Cerebellar nuclear complex (tissue), 1 donor: ENCODE results near the gene PAWR.
"Not testable (repeated sequence)": the region's sequence is repeated elsewhere in the genome, so short reads cannot be mapped to it uniquely, and the experiment has no call there.

Source experiments
- DNase-seq, 2 experiments: peaks; one replicate each; lab custom pipeline; 2025; lab: John Stamatoyannopoulos, UW

PAWR gene

DNA sequence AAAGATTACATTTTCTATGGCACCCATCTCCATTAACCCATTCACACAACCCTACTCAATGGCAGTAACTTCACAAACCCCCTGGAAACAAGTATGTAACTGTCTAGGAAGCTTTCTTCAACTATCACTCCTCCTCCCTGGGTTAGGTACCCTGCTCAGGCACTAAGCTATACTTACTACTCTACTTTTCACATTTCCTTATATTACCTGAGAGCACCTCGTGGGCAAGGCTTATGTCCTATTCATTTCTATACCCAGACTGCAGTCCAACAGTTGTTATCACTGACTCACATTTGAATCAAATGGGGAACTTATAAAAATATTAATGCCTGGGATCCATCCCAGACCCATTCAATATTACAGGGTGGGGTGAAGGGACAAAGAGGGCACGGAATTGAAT, 4.6 kb downstream of the PAWR start:
- DNase-seq = no peak

GRCh38 chr12:79685068-79685467, 5.7 kb downstream of the PAWR start:
- no peak for DNase-seq

DNA sequence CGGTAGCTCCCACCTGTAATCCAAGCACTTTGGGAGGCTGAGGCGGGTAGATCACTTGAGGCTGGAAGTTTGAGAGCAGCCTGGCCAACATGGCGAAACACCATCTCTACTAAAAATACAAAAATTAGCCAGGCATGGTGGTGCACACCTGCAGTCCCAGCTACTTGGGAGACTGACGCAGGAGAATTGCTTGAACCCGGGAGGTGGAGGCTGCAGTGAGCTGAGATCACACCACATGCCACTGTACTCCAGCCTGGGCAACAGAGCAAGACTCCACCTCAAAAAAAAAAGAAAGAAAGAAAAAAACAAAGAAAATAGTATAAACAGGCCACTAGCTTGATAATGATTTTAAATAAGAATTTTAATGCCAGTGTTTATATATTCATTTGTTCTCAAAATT, 6.4 kb downstream of the PAWR start:
- not testable (repeated sequence) for DNase-seq

- no peak for DNase-seq
These were observed 8.2 kb downstream of the PAWR start for GRCh38 chr12:79682593-79682992.

GRCh38 chr12:79681008-79681590, 9.7 kb downstream of the PAWR start:
- DNase-seq = no peak

DNA sequence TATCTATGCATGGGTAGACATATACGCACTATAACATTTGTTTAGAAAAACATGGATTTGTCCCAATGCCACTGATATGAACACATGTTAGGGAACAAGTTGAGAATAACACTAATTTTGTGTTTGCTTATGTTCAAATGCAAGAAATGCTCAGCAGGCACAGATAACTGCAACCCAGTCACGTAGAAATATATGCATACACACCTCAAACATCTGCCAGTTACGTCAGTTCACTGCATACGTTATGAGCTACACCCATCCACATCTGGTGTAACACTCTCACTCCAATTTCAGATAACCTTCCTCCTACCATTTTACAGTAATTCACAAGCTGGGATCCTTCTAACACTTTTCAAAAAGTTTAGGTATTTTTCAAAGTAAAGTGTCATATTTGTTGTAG, 10.7 kb downstream of the PAWR start:
- DNase-seq = no peak

- no peak for DNase-seq
These were observed 12.5 kb downstream of the PAWR start for GRCh38 chr12:79678306-79678705.

DNA sequence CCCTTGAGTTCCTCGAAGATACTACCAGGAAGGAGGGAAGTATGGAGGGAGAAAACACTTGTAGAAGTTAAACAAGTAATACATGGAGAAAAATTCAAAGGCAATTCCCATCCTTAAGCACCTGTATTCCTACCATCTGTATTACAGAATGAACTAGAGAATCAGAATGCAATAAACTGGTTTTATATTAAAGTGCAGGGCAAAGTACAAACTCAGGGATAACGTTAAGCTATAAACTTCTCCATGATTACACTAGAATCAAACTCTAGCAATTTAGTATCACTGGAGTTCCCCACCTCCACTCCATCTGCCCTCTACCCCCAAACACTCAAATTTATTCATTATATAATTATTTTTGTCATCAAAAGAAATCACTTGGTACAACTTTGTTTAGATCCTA, 13.1 kb downstream of the PAWR start:
- DNase-seq = no peak

DNA sequence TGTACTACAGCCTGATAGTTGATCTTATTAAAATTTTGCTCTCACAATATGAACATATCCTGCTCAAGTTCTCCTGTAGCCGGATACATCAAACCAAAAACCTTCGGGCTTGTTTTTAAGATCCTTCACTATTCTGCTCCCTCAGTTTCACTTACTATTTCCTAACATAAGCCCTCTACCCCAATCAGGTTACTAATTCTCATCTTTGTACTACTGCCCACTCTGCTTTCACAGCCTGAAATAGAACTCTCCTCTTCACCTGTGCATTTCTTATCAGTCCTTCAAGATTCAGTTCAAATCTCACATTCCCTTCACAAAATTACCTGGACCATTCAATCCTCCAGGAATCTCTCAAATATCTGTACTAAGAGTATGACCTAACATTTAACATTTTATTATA, 14.2 kb downstream of the PAWR start:
- DNase-seq = no peak

DNA sequence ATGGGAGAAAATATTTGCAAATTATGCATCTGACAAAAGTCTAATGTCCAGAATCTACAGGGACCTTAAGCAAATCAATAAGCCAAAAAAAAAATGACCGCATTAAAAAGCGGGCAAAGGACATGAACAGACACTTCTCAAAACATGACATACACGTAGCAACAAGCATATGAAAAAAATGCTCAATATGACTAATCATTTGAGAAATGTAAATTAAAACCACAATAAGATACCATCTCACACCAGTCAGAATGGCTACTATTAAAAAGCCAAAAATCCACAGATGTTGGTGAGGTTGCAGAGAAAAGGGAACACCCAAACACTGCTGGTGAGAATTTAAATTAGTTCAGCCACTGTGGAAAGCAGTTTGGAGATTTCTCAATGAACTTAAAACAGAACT, 16.1 kb downstream of the PAWR start:
- DNase-seq = no peak

DNA sequence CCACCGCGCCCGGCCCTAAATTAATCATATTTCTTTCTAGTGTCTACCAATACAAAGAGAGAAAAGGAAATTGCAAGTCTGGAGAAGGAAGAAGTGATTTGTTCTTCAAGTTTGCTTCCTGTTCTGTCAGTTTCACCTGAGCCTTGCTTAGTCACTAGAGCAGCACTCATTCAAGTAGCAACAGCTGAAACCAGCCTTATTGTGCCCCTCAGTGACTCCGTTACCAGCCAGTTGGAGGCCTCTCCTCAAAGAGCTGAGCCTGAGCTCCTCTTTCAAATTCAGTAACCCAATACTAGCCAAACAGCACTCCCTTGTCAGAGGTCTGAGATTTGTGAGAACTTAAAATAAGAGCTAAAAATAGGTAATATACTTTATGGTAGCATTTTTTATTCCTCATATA, 17.4 kb downstream of the PAWR start:
- DNase-seq = no peak

DNA sequence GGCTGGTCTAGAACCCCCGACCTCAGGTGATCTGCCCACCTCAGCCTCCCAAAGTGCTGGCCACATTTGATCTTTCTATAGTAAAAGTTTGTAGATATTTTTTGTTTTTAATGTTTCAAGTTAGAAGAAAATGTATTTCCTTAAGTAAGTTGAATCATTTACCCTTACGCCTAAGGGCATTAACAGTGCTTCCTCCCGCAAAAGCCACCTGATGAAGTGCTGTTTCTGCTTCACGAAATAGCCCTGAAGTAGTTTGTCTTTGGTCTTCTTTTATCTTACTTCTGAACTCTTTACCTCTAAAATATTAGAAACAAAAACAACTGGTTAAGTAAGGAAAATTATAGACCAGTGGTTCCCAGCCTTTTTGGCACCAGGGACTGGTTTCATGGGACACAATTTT, 22.7 kb downstream of the PAWR start:
- DNase-seq = no peak

DNA sequence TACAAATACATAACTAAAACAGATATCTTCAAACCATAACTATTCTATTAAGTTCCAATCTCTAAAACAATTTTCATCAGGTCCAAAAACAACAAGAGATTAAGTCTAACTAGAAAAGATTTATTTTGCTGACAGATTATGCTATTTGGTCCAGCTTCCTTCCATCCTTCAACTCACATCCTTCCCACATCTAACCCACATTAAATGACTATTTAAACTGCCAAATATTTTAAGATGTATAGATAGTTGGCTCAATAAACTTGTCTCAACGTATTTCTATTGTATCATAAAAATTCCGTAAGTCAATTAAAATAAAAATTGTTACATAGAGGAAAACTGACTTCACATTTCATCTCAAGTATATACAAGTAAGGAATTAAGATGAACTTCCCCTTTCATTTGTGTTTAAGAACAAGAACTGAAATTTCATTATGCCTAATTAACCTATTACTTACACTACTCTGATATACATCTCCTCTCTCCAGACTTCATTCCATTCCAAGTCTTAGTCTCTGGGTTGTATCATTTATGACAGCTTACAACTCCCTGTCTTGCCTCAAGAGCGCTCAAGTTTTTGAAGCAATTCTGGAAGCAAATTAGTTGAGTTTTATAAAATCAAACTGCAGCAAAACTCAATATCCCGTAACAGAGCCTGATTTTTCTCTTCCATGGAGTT, 25.4 kb downstream of the PAWR start:
- DNase-seq = no peak

- DNase-seq = no peak
These were observed 26.2 kb downstream of the PAWR start for GRCh38 chr12:79664518-79664917.

DNA sequence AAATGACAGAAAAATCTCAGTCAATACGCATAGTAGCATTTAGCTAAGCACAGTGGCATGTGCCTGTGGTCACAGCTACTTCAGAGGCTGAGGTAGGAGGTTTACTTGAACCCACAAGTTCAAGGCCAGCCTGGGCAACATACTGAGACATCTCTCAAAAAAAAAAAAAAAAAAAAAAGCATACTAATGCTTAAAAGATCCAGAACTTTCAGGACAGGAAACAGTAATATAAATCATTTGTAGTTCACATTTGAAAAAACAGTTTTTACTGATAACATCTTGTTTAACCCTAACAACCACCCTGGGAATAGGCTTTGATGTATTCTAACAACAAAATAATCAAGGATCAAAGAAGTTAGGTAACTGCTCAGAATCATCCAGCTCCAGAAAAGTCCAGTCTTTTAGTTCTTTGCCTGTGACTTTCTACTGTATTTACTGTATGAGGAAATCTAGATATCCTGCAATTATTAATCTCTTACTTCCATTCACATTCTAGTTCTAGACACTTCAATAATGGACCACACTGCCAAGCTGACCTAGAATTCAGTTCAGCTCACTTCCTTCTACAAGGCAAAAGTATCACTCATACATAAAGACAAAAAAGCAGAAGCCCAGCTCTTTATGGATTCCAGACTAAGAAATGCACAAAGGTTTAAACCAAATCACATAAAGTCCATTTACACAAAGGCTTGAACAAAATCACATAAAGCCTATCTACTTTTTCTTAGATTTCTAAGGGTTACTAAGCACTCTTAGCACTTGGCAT, 28.5 kb downstream of the PAWR start:
- no peak for DNase-seq

- no peak for DNase-seq
These were observed 29.1 kb downstream of the PAWR start for GRCh38 chr12:79661629-79662028.

- no peak for DNase-seq
These were observed 30.8 kb downstream of the PAWR start for GRCh38 chr12:79659961-79660431.

GRCh38 chr12:79658221-79658620, 32.5 kb downstream of the PAWR start:
- no peak for DNase-seq

GRCh38 chr12:79657136-79657535, 33.6 kb downstream of the PAWR start:
- DNase-seq = no peak

DNA sequence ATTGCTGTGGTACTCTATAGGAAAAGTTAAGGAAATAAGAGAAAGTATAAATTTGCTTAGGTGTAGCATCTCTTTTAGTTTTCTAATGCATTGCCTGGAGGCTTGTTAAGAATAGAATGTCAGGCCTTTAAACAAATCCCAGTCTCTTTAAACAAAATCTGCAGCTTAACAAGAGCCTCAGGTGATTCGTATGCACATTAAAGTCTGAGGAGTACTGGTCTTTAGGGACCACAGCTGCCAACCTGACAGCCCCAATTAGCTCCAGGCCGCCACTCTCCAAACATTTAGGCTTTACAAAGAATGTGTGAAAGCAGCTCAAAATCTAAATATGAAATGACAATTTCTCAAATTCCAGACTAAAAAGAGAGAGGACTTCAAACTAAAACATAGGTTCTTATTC, 35.7 kb downstream of the PAWR start:
- DNase-seq = no peak

DNA sequence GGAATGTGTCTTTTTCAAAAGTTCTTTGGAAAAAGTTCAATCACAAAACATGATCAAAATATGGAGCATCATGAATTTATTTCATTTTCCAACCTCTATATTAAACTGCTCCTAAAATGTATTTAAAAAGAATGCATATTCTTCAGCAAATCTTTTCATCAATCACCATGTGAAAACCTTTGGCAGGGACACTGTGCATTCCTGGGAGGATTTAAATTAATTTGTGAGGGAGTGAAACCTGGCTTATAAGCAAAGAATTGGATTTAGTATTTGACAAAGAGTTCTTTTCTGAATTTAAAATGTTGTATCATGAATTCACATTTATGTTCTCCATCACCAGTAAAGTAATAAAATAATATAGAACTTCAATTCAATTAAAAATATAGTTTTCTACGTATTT, 38.2 kb downstream of the PAWR start:
- DNase-seq = no peak

- no peak for DNase-seq
These were observed 40.3 kb downstream of the PAWR start for GRCh38 chr12:79650440-79650839.

- no peak for DNase-seq
These were observed 41.9 kb downstream of the PAWR start for GRCh38 chr12:79648881-79649280.
